Stomach (tissue), 9 donors: ENCODE results near the gene C2CD4C. TPM values are rescaled to one million over a fixed set of nuclear protein-coding genes. Genes with fewer than 3 reads are reported as not detected.
"Not testable (repeated sequence)": the region's sequence is repeated elsewhere in the genome, so short reads cannot be mapped to it uniquely, and the experiment has no call there.

Source experiments
- DNase-seq, 2 donors: peaks; one replicate each; pipeline versions ENCODE4 v3.0.0 to v3.0.0-alpha.2; 2013 to 2019
- H3K27ac ChIP-seq, 5 donors: fragments of 200-600 bp in 4 of 5; sonication (generic) in 4 of 5; one replicate each; pipeline ENCODE4 v1.5.1; 2013 to 2019; ENCODE audit warnings: mild to moderate bottlenecking in 1 of 5, moderate library complexity in 1 of 5
- H3K27me3 ChIP-seq, 3 donors: fragments of 200-600 bp; sonication (generic); one replicate each; pipeline ENCODE4 v1.5.1; 2017 to 2019; ENCODE audit warnings: mixed run types in 1 of 3
- H3K36me3 ChIP-seq, 4 donors: fragments of 200-600 bp; sonication (generic); 1 replicate in 3 of 4; 2 replicates in 1 of 4; pipeline ENCODE4 v1.5.1; 2016 to 2019
- H3K4me1 ChIP-seq, 4 donors: fragments of 200-600 bp; sonication (generic); one replicate each; pipeline ENCODE4 v1.5.1; 2016 to 2019
- H3K4me3 ChIP-seq, 4 donors: fragments of 200-600 bp; sonication (generic) in 3 of 4; one replicate each; pipeline ENCODE4 v1.5.1; 2016 to 2019; ENCODE audit warnings: mild to moderate bottlenecking in 1 of 4
- H3K9me3 ChIP-seq, 4 donors: fragments of 200-600 bp; sonication (generic); one replicate each; pipeline ENCODE4 v1.5.1; 2016 to 2019
- EP300 ChIP-seq: sonication (generic); formaldehyde crosslinking; IDR thresholded peaks from one replicate; pipeline ENCODE4 v1.6.1; 2017; ENCODE audit warnings: antibody characterized with exemption
- POLR2A ChIP-seq, 4 donors: fragments of 450-650 bp; IDR thresholded peaks; one replicate each; pipeline ENCODE4 v1.6.1; 2016; ENCODE audit warnings: antibody characterized with exemption in 4 of 4, control low read depth in 2 of 4, mild to moderate bottlenecking in 1 of 4, moderate library complexity in 1 of 4
- POLR2AphosphoS5 ChIP-seq, 3 donors: sonication (generic); formaldehyde crosslinking; IDR thresholded peaks; one replicate each; pipeline ENCODE4 v1.6.1; 2016; ENCODE audit warnings: antibody characterized with exemption in 3 of 3
- WGBS, 5 donors: extraction: QIAGEN DNeasy Blood & Tissue Kit in 3 of 5; methylation state at CpG; one replicate each; pipeline versions ENCODE4 v1.1.5 to v1.1.7; 2013 to 2018; 5-methylcytosine and 5-hydroxymethylcytosine counted together
- intact Hi-C: fragments of 100-400 bp; cut with DNase I; formaldehyde crosslinking; loops from one replicate; pipeline ENCODE4 v1.15.1; 2023; ENCODE audit warnings: low total_unique reads
- polyA plus RNA-seq, 3 donors: library from polyadenylated mRNA; stranded (reverse); fragments of 200-250 nt; gene quantifications; one replicate each; pipeline ENCODE4 v1.2.3, GENCODE V29; 2013
- total RNA-seq, 5 donors: library from RNA; depleted of rRNA; stranded (reverse); fragments of >200 nt; gene quantifications; one replicate each; pipeline versions ENCODE4 v1.1.0 to v1.2.3, GENCODE V29; 2014 to 2016
- TF ChIP-seq, protein P1 (sequence below), 7 experiments: fragments of 450-650 bp in 4 of 7; fragments of 200-600 bp in 3 of 7; sonication (generic) in 3 of 7; IDR thresholded peaks; one replicate each; pipeline ENCODE4 v1.5.1; 2016 to 2019; ENCODE audit warnings: antibody characterized with exemption in 7 of 7, control low read depth in 2 of 7, mild to moderate bottlenecking in 1 of 7
- donor health status: healthy with polysubstance abuse.
- donor health status: Bipolar disorder and iron deficiency.
- donor health status: healthy.

C2CD4C gene
- total and polyA plus RNA-seq, 8 donors, result 0.31 to 9.3 (median 0.61) TPM; not detected in 3

DNA sequence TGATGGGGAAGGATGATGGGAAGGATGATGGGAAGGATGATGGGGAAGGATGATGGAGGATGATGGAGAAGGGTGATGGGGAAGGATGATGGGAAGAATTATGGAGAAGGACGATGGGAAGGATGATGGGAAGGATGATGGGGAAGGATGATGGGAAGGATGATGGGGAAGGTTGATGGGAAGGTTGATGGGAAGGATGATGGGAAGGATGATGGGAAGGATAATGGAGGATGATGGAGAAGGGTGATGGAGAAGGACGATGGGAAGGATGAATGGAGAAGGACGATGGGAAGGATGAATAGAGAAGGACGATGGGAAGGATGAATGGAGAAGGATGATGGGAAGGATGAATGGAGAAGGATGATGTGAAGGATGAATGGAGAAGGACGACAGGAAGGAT is 13.5 kb downstream of the C2CD4C start:
- intact Hi-C loops, result loop anchor here (10.0 kb wide), 1 partner anchor 79 kb away; a partner anchor contains a TSS
- no peaks in the 10 kb centered on the region for H3K36me3 ChIP-seq
- H3K27ac ChIP-seq, result no peak overlapping the region
- no peak for DNase-seq
- WGBS, 5 donors, result 82 to 92% (median 86%) methylated on average over 5 of the region's 5 CpGs
- H3K9me3 ChIP-seq, result peaks cover 0 to 3% (median 0%) of the 10 kb centered on the region in 4 donors
- no peaks in the 10 kb centered on the region for H3K4me1 ChIP-seq
- H3K4me3 ChIP-seq, result no peak overlapping the region
- peaks cover 0 to 29% (median 7%) of the 10 kb centered on the region in 3 donors for H3K27me3 ChIP-seq
- TF ChIP-seq, protein P1, sequence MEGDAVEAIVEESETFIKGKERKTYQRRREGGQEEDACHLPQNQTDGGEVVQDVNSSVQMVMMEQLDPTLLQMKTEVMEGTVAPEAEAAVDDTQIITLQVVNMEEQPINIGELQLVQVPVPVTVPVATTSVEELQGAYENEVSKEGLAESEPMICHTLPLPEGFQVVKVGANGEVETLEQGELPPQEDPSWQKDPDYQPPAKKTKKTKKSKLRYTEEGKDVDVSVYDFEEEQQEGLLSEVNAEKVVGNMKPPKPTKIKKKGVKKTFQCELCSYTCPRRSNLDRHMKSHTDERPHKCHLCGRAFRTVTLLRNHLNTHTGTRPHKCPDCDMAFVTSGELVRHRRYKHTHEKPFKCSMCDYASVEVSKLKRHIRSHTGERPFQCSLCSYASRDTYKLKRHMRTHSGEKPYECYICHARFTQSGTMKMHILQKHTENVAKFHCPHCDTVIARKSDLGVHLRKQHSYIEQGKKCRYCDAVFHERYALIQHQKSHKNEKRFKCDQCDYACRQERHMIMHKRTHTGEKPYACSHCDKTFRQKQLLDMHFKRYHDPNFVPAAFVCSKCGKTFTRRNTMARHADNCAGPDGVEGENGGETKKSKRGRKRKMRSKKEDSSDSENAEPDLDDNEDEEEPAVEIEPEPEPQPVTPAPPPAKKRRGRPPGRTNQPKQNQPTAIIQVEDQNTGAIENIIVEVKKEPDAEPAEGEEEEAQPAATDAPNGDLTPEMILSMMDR (IDR thresholded peaks at IDR 0.05), result no peak
- TF ChIP-seq POLR2A (IDR thresholded peaks at IDR 0.05) (no peak), EP300 (no peak), POLR2AphosphoS5 (IDR thresholded peaks at IDR 0.05) (no peak)

DNA sequence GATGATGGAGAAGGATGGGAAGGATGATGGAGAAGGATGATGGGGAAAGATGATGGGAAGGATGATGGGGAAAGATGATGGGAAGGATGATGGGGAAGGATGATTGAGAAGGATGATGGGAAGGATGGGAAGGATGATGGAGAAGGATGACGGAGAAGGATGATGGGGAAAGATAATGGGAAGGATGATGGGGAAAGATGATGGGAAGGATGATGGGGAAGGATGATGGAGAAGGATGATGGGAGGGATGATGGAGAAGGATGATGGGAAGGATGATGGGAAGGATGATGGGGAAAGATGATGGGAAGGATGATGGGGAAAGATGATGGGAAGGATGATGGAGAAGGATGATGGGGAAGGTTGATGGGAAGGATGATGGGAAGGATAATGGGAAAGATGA is 14.1 kb downstream of the C2CD4C start:
- intact Hi-C loops, result loop anchor here (10.0 kb wide), 1 partner anchor 80 kb away; a partner anchor contains a TSS
- not testable (repeated sequence) for H3K27ac ChIP-seq, H3K4me1 ChIP-seq, H3K36me3 ChIP-seq, DNase-seq, H3K9me3 ChIP-seq, H3K4me3 ChIP-seq
- peaks cover 0 to 34% (median 7%) of the 10 kb centered on the region in 3 donors for H3K27me3 ChIP-seq
- 91 to 100% (median 97%) methylated on average over 1 of the region's 1 CpG for WGBS, 5 donors

DNA sequence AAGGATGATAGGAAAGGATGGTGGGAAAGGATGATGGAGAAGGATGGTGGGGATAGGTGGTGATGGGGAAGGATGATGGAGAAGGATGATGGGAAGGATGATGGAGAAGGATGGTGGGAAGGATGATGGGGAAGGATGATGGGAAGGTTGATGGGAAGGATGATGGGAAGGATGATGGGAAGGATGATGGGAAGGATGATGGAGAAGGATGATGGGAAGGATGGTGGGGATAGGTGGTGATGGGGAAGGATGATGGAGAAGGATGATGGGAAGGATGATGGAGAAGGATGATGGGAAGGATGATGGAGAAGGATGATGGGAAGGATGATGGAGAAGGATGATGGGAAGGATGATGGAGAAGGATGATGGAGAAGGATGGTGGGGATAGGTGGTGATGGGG is 15.4 kb downstream of the C2CD4C start:
- not testable (repeated sequence) for H3K9me3 ChIP-seq, DNase-seq, H3K36me3 ChIP-seq, H3K4me1 ChIP-seq, H3K27ac ChIP-seq, H3K4me3 ChIP-seq
- H3K27me3 ChIP-seq, result peaks cover 0 to 35% (median 3%) of the 10 kb centered on the region in 3 donors
- intact Hi-C loops, result loop anchor here (10.0 kb wide), 1 partner anchor 81 kb away; a partner anchor contains a TSS

DNA sequence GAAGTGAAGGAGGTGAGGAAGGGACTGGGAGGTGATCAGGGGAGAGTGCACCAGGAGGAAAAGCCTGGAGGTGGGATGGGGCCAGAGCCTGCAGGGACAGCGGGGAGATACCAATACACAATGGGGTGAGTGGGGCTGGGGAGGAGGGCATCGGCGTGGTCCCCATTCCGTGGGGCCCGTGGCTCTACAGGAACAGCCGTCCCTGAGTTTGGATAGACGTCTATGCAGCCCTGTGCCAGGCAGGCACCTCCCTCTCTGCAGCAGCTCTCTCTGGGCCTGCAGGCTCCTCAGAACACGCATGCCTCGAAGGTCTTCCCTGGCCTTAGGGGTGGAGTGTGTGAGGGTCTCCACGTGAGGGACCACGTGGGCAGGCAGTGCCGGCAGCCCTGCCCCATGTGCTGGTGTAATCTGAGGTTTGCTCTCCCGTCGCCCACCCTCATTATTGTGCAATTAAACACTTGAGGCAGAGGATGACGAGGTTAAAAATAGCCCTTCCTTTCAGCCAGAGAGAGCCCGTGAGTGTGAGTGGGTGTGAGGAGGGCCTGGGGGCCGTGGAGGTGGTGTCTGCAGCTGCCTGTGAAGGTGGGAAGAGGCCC is 16.5 kb downstream of the C2CD4C start:
- Histone ChIP-seq H3K27me3 (peaks cover 0 to 33% (median 3%) of the 10 kb centered on the region in 3 donors), H3K4me1 (no peaks in the 10 kb centered on the region), H3K27ac (no peak overlapping the region), H3K36me3 (no peaks in the 10 kb centered on the region), H3K9me3 (peaks cover 0 to 3% (median 0%) of the 10 kb centered on the region in 4 donors), H3K4me3 (no peak overlapping the region)
- 59 to 69% (median 64%) methylated on average over 14 to 17 of the region's 17 CpGs for WGBS, 5 donors
- no peak for DNase-seq
- intact Hi-C loops, result loop anchor here (10.0 kb wide), 1 partner anchor 82 kb away; a partner anchor contains a TSS
- TF ChIP-seq, protein P1 (IDR thresholded peaks at IDR 0.05), result no peak
- TF ChIP-seq POLR2A (IDR thresholded peaks at IDR 0.05), result no peak
- no peak for TF ChIP-seq POLR2AphosphoS5 (IDR thresholded peaks at IDR 0.05)
- TF ChIP-seq EP300, result no peak

DNA sequence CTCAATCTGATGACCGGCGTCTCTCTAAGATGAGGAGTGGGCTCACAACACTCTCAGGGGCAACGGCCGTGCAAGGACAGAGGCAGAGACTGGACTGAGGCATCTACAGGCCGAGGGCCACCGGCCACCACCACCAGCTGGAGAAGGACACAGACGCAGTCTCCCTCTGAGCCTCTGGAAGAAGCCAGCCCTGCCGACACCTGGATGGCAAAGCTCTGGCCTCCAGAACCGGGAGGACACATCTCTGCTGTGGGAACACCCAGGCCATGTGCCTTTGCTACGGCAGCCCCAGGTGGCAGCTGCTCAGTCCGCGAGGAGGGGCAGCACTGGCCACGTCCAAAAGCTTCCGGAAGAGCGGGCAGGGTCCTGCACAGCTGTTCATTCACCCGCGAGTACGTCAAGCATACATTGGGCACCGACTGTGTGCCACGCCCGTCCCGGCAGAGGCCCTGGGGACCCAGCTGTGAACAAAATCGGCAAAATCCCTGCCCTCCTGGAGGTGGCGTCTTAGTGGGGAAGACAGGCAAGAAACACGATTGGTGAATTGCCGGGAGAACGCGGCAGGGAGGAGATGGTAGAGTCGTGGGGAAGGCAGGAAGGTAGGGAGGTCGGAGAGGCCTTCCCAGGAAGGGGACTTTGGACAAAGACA is 17.1 kb downstream of the C2CD4C start:
- 80 to 90% (median 89%) methylated on average over 23 to 30 of the region's 30 CpGs for WGBS, 5 donors
- Histone ChIP-seq H3K9me3 (peaks cover 0 to 3% (median 0%) of the 10 kb centered on the region in 4 donors), H3K4me1 (no peaks in the 10 kb centered on the region), H3K27ac (no peak overlapping the region), H3K4me3 (no peak overlapping the region), H3K36me3 (no peaks in the 10 kb centered on the region), H3K27me3 (peaks cover 0 to 32% (median 3%) of the 10 kb centered on the region in 3 donors)
- no peak for DNase-seq
- no peak for TF ChIP-seq POLR2AphosphoS5 (IDR thresholded peaks at IDR 0.05)
- TF ChIP-seq, protein P1 (IDR thresholded peaks at IDR 0.05), result no peak
- no peak for TF ChIP-seq EP300
- TF ChIP-seq POLR2A (IDR thresholded peaks at IDR 0.05), result no peak
- intact Hi-C loops, result loop anchor here (10.0 kb wide), 1 partner anchor 83 kb away; a partner anchor contains a TSS
